Measurements from ENCODE around the gene SYNE1. TPM values are rescaled to one million over a fixed set of nuclear protein-coding genes. Genes with fewer than 3 reads are reported as not detected.

Gene SYNE1
- total and polyA plus RNA-seq, 2 of the 8 experiments (the other 6 are each of a cell fraction or from before 2014, with no cell fraction given): 2.8 to 5.5 TPM

- Histone ChIP-seq H4K8ac (ENCODE audit: extremely low read depth, insufficient read depth, low read length) (no peak overlapping the region), H3K23me2 (ENCODE audit: low read depth, low read length) (no peaks in the 10 kb centered on the region), H3K4ac (replicated peaks; ENCODE audit: insufficient read length, low read depth, low read length) (no peak overlapping the region), H3K36me3 (ENCODE audit: control insufficient read depth in 2 of 4, insufficient read depth in 4 of 4, low read length in 3 of 4) (no peaks in the 10 kb centered on the region), H3K27me3 (replicated peaks in 1 of 4; ENCODE audit: control insufficient read depth in 3 of 4, extremely low read depth in 1 of 4, insufficient read depth in 3 of 4, low read length in 3 of 4) (no peaks in the 10 kb centered on the region), H2BK12ac (ENCODE audit: low read depth, low read length) (no peak overlapping the region), H3K79me1 (ENCODE audit: low read depth, low read length) (no peaks in the 10 kb centered on the region), H2BK5ac (ENCODE audit: low read depth, low read length) (no peak overlapping the region), H2AFZ (ENCODE audit: low read length) (no peak overlapping the region), H3K79me2 (ENCODE audit: control insufficient read depth in 1 of 2, insufficient read depth in 2 of 2, low read length in 2 of 2) (no peaks in the 10 kb centered on the region), H2BK20ac (ENCODE audit: low read length) (no peak overlapping the region), H3K9ac (replicated peaks in 1 of 4; ENCODE audit: extremely low read depth in 1 of 4, low read depth in 3 of 4, low read length in 3 of 4) (no peak overlapping the region), H3K9me3 (ENCODE audit: insufficient read depth in 2 of 2, low read depth in 1 of 2, low read length in 1 of 2) (no peaks in the 10 kb centered on the region), H4K20me1 (replicated peaks in 1 of 2; ENCODE audit: control insufficient read depth in 1 of 2, insufficient read depth in 2 of 2, low read length in 2 of 2) (no peaks in the 10 kb centered on the region), H3K23ac (ENCODE audit: insufficient read length) (no peak overlapping the region), H2BK120ac (replicated peaks; ENCODE audit: low read depth, low read length) (no peak overlapping the region), H3K14ac (ENCODE audit: insufficient read length) (no peak overlapping the region), H3K18ac (ENCODE audit: extremely low read depth, low read length) (no peak overlapping the region), H2BK15ac (ENCODE audit: low read length) (no peak overlapping the region), H3K4me1 (replicated peaks in 1 of 4; ENCODE audit: control insufficient read depth in 3 of 4, insufficient read depth in 4 of 4, low read length in 3 of 4) (no peaks in the 10 kb centered on the region), H3K27ac (ENCODE audit: low read depth, low read length) (no peak overlapping the region), H2AK5ac (ENCODE audit: low read depth, low read length) (no peak overlapping the region), H3K4me3 (ENCODE audit: extremely low read depth in 1 of 4, insufficient read depth in 2 of 4, low read depth in 3 of 4, low read length in 4 of 4) (no peak overlapping the region), H3K4me2 (ENCODE audit: insufficient read depth in 1 of 2, low read depth in 2 of 2, low read length in 2 of 2) (no peak overlapping the region), H3K56ac (replicated peaks; ENCODE audit: insufficient read length, low read depth, low read length) (no peak overlapping the region), H4K5ac (ENCODE audit: insufficient read length, low read depth, low read length) (no peak overlapping the region), H4K91ac (replicated peaks; ENCODE audit: insufficient read length, low read length) (no peak overlapping the region)
- POLR2A ChIA-PET (ENCODE audit: partially characterized antibody): no interaction called here
- DNase-seq (ENCODE audit: low read depth in 1 of 2, low spot score in 2 of 2): no peak
- CTCF ChIA-PET (ENCODE audit: partially characterized antibody): interaction anchor here (0.8 kb wide), 1 partner anchor 102 kb away, joined by 3 read pairs; no protein-coding TSS in a partner anchor
- FAIRE-seq: no peak
- TF ChIP-seq RFX5 (IDR thresholded peaks at IDR 0.05; ENCODE audit: borderline replicate concordance, low read depth, low read length) (no peak), CBX8 (IDR thresholded peaks at IDR 0.05; ENCODE audit: borderline replicate concordance, low read depth, low read length) (no peak), GABPA (IDR thresholded peaks at IDR 0.05; ENCODE audit: borderline replicate concordance, insufficient read depth, low read length) (no peak), BRCA1 (IDR thresholded peaks at IDR 0.05; ENCODE audit: low read depth, low read length) (no peak), EZH2 (IDR thresholded peaks at IDR 0.05; ENCODE audit: low read depth, low read length, severe bottlenecking) (no peak)
- 85% methylated on average over 3 of the region's 3 CpGs; no CpG with 5 or more reads in 1 of the 2 experiments for WGBS, 2 experiments (ENCODE audit: extremely low coverage in 1 of 2, insufficient coverage in 1 of 2, insufficient read length in 1 of 2, insufficient replicate concordance in 2 of 2, low coverage in 1 of 2, low lambda C conversion rate in 2 of 2, missing lambda C conversion rate in 1 of 2)
Observed at GRCh38 chr6:152531659-152532058, 105.5 kb downstream of the SYNE1 start.

All from H1 (cell line).